ENCODE data around the gene GNAL. TPM values are rescaled to one million over a fixed set of nuclear protein-coding genes. Genes with fewer than 3 reads are reported as not detected.

The GNAL gene
- total RNA-seq, 1 experiment from 2014 or later: 0.61 TPM

- Mint-ChIP-seq H3K36me3 (ENCODE audit: insufficient read depth, unreplicated experiment) (no peaks in the 10 kb centered on the region), H3K9me3 (ENCODE audit: low read depth, unreplicated experiment) (no peaks in the 10 kb centered on the region), H3K27ac (ENCODE audit: unreplicated experiment) (no peak overlapping the region), H3K27me3 (ENCODE audit: unreplicated experiment) (no peaks in the 10 kb centered on the region), H3K4me1 (ENCODE audit: low read depth, unreplicated experiment) (no peaks in the 10 kb centered on the region), H3K4me3 (ENCODE audit: low read depth, unreplicated experiment) (no peak overlapping the region)
- intact Hi-C loops (cut with micrococcal nuclease; ENCODE audit: unreplicated experiment): no loop called here
- no peak for TF ChIP-seq CTCF (IDR thresholded peaks at IDR 0.05; ENCODE audit: unreplicated experiment)
- CTCF ChIA-PET: interaction anchor here (1.8 kb wide), 1 partner anchor 10 kb away, joined by 5 read pairs; no protein-coding TSS in a partner anchor
- no peak for DNase-seq
- BruUV-seq (replicated peaks): no TSS peak
Observed at GRCh38 chr18:11665587-11665986, 23.5 kb upstream of the GNAL start.

GRCh38 chr18:11666176-11666575, 22.9 kb upstream of the GNAL start:
- Mint-ChIP-seq H3K36me3 (ENCODE audit: insufficient read depth, unreplicated experiment) (no peaks in the 10 kb centered on the region), H3K4me3 (ENCODE audit: low read depth, unreplicated experiment) (no peak overlapping the region), H3K9me3 (ENCODE audit: low read depth, unreplicated experiment) (no peaks in the 10 kb centered on the region), H3K27me3 (ENCODE audit: unreplicated experiment) (no peaks in the 10 kb centered on the region), H3K27ac (ENCODE audit: unreplicated experiment) (no peak overlapping the region), H3K4me1 (ENCODE audit: low read depth, unreplicated experiment) (no peaks in the 10 kb centered on the region)
- TF ChIP-seq CTCF (IDR thresholded peaks at IDR 0.05; ENCODE audit: unreplicated experiment): no peak
- intact Hi-C loops (cut with micrococcal nuclease; ENCODE audit: unreplicated experiment): no loop called here
- no TSS peak for BruUV-seq (replicated peaks)
- CTCF ChIA-PET: interaction anchor here (0.7 to 1.8 kb wide), 2 partner anchors 10 to 985 kb away, joined by 3 to 5 read pairs; no protein-coding TSS in a partner anchor
- DNase-seq: no peak

- Mint-ChIP-seq H3K27me3 (ENCODE audit: unreplicated experiment) (no peaks in the 10 kb centered on the region), H3K27ac (ENCODE audit: unreplicated experiment) (no peak overlapping the region), H3K4me3 (ENCODE audit: low read depth, unreplicated experiment) (no peak overlapping the region), H3K9me3 (ENCODE audit: low read depth, unreplicated experiment) (no peaks in the 10 kb centered on the region), H3K4me1 (ENCODE audit: low read depth, unreplicated experiment) (no peaks in the 10 kb centered on the region), H3K36me3 (ENCODE audit: insufficient read depth, unreplicated experiment) (no peaks in the 10 kb centered on the region)
- no TSS peak for BruUV-seq (replicated peaks)
- DNase-seq: no peak
- CTCF ChIA-PET: interaction anchor here (1.8 kb wide), 1 partner anchor 11 kb away, joined by 5 read pairs; no protein-coding TSS in a partner anchor
- intact Hi-C loops (cut with micrococcal nuclease; ENCODE audit: unreplicated experiment): no loop called here
- TF ChIP-seq CTCF (IDR thresholded peaks at IDR 0.05; ENCODE audit: unreplicated experiment): no peak
Observed at GRCh38 chr18:11666831-11667230, 22.2 kb upstream of the GNAL start.

GRCh38 chr18:11667578-11667977, 21.5 kb upstream of the GNAL start:
- no TSS peak for BruUV-seq (replicated peaks)
- Mint-ChIP-seq H3K27ac (ENCODE audit: unreplicated experiment) (no peak overlapping the region), H3K9me3 (ENCODE audit: low read depth, unreplicated experiment) (no peaks in the 10 kb centered on the region), H3K4me3 (ENCODE audit: low read depth, unreplicated experiment) (no peak overlapping the region), H3K36me3 (ENCODE audit: insufficient read depth, unreplicated experiment) (no peaks in the 10 kb centered on the region), H3K27me3 (ENCODE audit: unreplicated experiment) (peaks cover 2% of the 10 kb centered on the region), H3K4me1 (ENCODE audit: low read depth, unreplicated experiment) (no peaks in the 10 kb centered on the region)
- CTCF ChIA-PET: no interaction called here
- DNase-seq: no peak
- intact Hi-C loops (cut with micrococcal nuclease; ENCODE audit: unreplicated experiment): no loop called here
- no peak for TF ChIP-seq CTCF (IDR thresholded peaks at IDR 0.05; ENCODE audit: unreplicated experiment)
